ENCODE results near the gene ZNF844. TPM values are rescaled to one million over a fixed set of nuclear protein-coding genes. Genes with fewer than 3 reads are reported as not detected.
"Not testable (repeated sequence)": the region's sequence is repeated elsewhere in the genome, so short reads cannot be mapped to it uniquely, and the experiment has no call there.

The ZNF844 gene
- polyA plus RNA-seq, 1 donor (not counting 4 experiments of a cell fraction or from before 2014, with no cell fraction given): 0.88 TPM

- peaks cover 16% of the 10 kb centered on the region for H3K9me3 ChIP-seq (ENCODE audit: control insufficient read depth, low read depth, low read length)
- no peak overlapping the region for H2AFZ ChIP-seq (ENCODE audit: control insufficient read depth, low read length)
- dilution Hi-C loops (cut with MboI; ENCODE audit: extremely low pct_ligation_motif_present, low sequenced_read_pairs): no loop called here
- no peak overlapping the region for H3K4me3 ChIP-seq (ENCODE audit: control insufficient read depth in 2 of 3, extremely low read depth in 1 of 3, insufficient read depth in 2 of 3, low read depth in 1 of 3, low read length in 3 of 3)
- FAIRE-seq (no peak), DNase-seq (ENCODE audit: low read depth, low spot score) (no peak)
- TF ChIP-seq EZH2 (IDR thresholded peaks at IDR 0.05; ENCODE audit: low read length) (no peak), CTCF (optimal IDR thresholded peaks at IDR 0.05 in 1 of 3, IDR thresholded peaks at IDR 0.05 in 1 of 3, conservative IDR thresholded peaks at IDR 0.05 in 1 of 3; ENCODE audit: extremely low read depth in 1 of 3, insufficient read depth in 2 of 3, low read length in 3 of 3) (no peak)
- H3K9me1 ChIP-seq (ENCODE audit: control insufficient read depth, extremely low read depth, insufficient read depth, low read length): no peaks in the 10 kb centered on the region
- no peak overlapping the region for H3K27ac ChIP-seq (ENCODE audit: control insufficient read depth, insufficient read depth, low read length)
- no peaks in the 10 kb centered on the region for H3K79me2 ChIP-seq (ENCODE audit: control insufficient read depth, insufficient read depth, low read length)
- no peaks in the 10 kb centered on the region for H3K27me3 ChIP-seq (ENCODE audit: control insufficient read depth, extremely low read depth, insufficient read depth, low read length)
- no peak overlapping the region for H3K4me2 ChIP-seq (ENCODE audit: control insufficient read depth, extremely low read depth, insufficient read depth, low read depth, low read length)
- no peak overlapping the region for H3K9ac ChIP-seq (ENCODE audit: control insufficient read depth, extremely low read depth, insufficient read depth, low read length)
- no peaks in the 10 kb centered on the region for H4K20me1 ChIP-seq (ENCODE audit: control insufficient read depth, extremely low read depth, insufficient read depth, low read length)
- H3K4me1 ChIP-seq (ENCODE audit: control insufficient read depth, extremely low read depth, insufficient read depth, low read length): no peaks in the 10 kb centered on the region
- peaks cover 0 to 3% of the 10 kb centered on the region in 2 experiments for H3K36me3 ChIP-seq (ENCODE audit: control insufficient read depth in 2 of 2, extremely low read depth in 1 of 2, insufficient read depth in 2 of 2, low read length in 2 of 2)
Observed at GRCh38 chr19:12075538-12076139, 11.1 kb downstream of the ZNF844 start.

GRCh38 chr19:12076331-12076730, 11.8 kb downstream of the ZNF844 start:
- dilution Hi-C loops (cut with MboI; ENCODE audit: extremely low pct_ligation_motif_present, low sequenced_read_pairs); H3K27ac ChIP-seq (ENCODE audit: control insufficient read depth, insufficient read depth, low read length); H3K4me2 ChIP-seq (ENCODE audit: control insufficient read depth, extremely low read depth, insufficient read depth, low read depth, low read length); H2AFZ ChIP-seq (ENCODE audit: control insufficient read depth, low read length); FAIRE-seq; H3K4me1 ChIP-seq (ENCODE audit: control insufficient read depth, extremely low read depth, insufficient read depth, low read length); H3K79me2 ChIP-seq (ENCODE audit: control insufficient read depth, insufficient read depth, low read length); H3K36me3 ChIP-seq (ENCODE audit: control insufficient read depth in 2 of 2, extremely low read depth in 1 of 2, insufficient read depth in 2 of 2, low read length in 2 of 2); H3K4me3 ChIP-seq (ENCODE audit: control insufficient read depth in 2 of 3, extremely low read depth in 1 of 3, insufficient read depth in 2 of 3, low read depth in 1 of 3, low read length in 3 of 3); DNase-seq (ENCODE audit: low read depth, low spot score); H3K9ac ChIP-seq (ENCODE audit: control insufficient read depth, extremely low read depth, insufficient read depth, low read length); H3K27me3 ChIP-seq (ENCODE audit: control insufficient read depth, extremely low read depth, insufficient read depth, low read length); H3K9me1 ChIP-seq (ENCODE audit: control insufficient read depth, extremely low read depth, insufficient read depth, low read length); H4K20me1 ChIP-seq (ENCODE audit: control insufficient read depth, extremely low read depth, insufficient read depth, low read length): not testable (repeated sequence)
- peaks cover 16% of the 10 kb centered on the region for H3K9me3 ChIP-seq (ENCODE audit: control insufficient read depth, low read depth, low read length)

GRCh38 chr19:12077375-12077774, 12.8 kb downstream of the ZNF844 start:
- no peak overlapping the region for H3K4me2 ChIP-seq (ENCODE audit: control insufficient read depth, extremely low read depth, insufficient read depth, low read depth, low read length)
- TF ChIP-seq EZH2 (IDR thresholded peaks at IDR 0.05; ENCODE audit: low read length) (no peak), CTCF (optimal IDR thresholded peaks at IDR 0.05 in 1 of 3, IDR thresholded peaks at IDR 0.05 in 1 of 3, conservative IDR thresholded peaks at IDR 0.05 in 1 of 3; ENCODE audit: extremely low read depth in 1 of 3, insufficient read depth in 2 of 3, low read length in 3 of 3) (no peak)
- no peaks in the 10 kb centered on the region for H3K27me3 ChIP-seq (ENCODE audit: control insufficient read depth, extremely low read depth, insufficient read depth, low read length)
- no peak overlapping the region for H3K27ac ChIP-seq (ENCODE audit: control insufficient read depth, insufficient read depth, low read length)
- FAIRE-seq (no peak), DNase-seq (ENCODE audit: low read depth, low spot score) (no peak)
- no peak overlapping the region for H3K9ac ChIP-seq (ENCODE audit: control insufficient read depth, extremely low read depth, insufficient read depth, low read length)
- peaks cover 16% of the 10 kb centered on the region for H3K9me3 ChIP-seq (ENCODE audit: control insufficient read depth, low read depth, low read length)
- no peak overlapping the region for H3K4me3 ChIP-seq (ENCODE audit: control insufficient read depth in 2 of 3, extremely low read depth in 1 of 3, insufficient read depth in 2 of 3, low read depth in 1 of 3, low read length in 3 of 3)
- dilution Hi-C loops (cut with MboI; ENCODE audit: extremely low pct_ligation_motif_present, low sequenced_read_pairs): no loop called here
- H4K20me1 ChIP-seq (ENCODE audit: control insufficient read depth, extremely low read depth, insufficient read depth, low read length): no peaks in the 10 kb centered on the region
- H3K36me3 ChIP-seq (ENCODE audit: control insufficient read depth in 2 of 2, extremely low read depth in 1 of 2, insufficient read depth in 2 of 2, low read length in 2 of 2): peaks cover 0 to 3% of the 10 kb centered on the region in 2 experiments
- H3K79me2 ChIP-seq (ENCODE audit: control insufficient read depth, insufficient read depth, low read length): no peaks in the 10 kb centered on the region
- H2AFZ ChIP-seq (ENCODE audit: control insufficient read depth, low read length): no peak overlapping the region
- no peaks in the 10 kb centered on the region for H3K9me1 ChIP-seq (ENCODE audit: control insufficient read depth, extremely low read depth, insufficient read depth, low read length)
- H3K4me1 ChIP-seq (ENCODE audit: control insufficient read depth, extremely low read depth, insufficient read depth, low read length): no peaks in the 10 kb centered on the region

GRCh38 chr19:12083336-12083735, 18.8 kb downstream of the ZNF844 start:
- H3K27ac ChIP-seq (ENCODE audit: control insufficient read depth, insufficient read depth, low read length); H2AFZ ChIP-seq (ENCODE audit: control insufficient read depth, low read length); FAIRE-seq; H3K4me3 ChIP-seq (ENCODE audit: control insufficient read depth in 2 of 3, extremely low read depth in 1 of 3, insufficient read depth in 2 of 3, low read depth in 1 of 3, low read length in 3 of 3); H3K9ac ChIP-seq (ENCODE audit: control insufficient read depth, extremely low read depth, insufficient read depth, low read length); H3K36me3 ChIP-seq (ENCODE audit: control insufficient read depth in 2 of 2, extremely low read depth in 1 of 2, insufficient read depth in 2 of 2, low read length in 2 of 2); H3K79me2 ChIP-seq (ENCODE audit: control insufficient read depth, insufficient read depth, low read length); H3K27me3 ChIP-seq (ENCODE audit: control insufficient read depth, extremely low read depth, insufficient read depth, low read length); H3K4me1 ChIP-seq (ENCODE audit: control insufficient read depth, extremely low read depth, insufficient read depth, low read length); DNase-seq (ENCODE audit: low read depth, low spot score); H4K20me1 ChIP-seq (ENCODE audit: control insufficient read depth, extremely low read depth, insufficient read depth, low read length); H3K9me1 ChIP-seq (ENCODE audit: control insufficient read depth, extremely low read depth, insufficient read depth, low read length); H3K4me2 ChIP-seq (ENCODE audit: control insufficient read depth, extremely low read depth, insufficient read depth, low read depth, low read length); H3K9me3 ChIP-seq (ENCODE audit: control insufficient read depth, low read depth, low read length); dilution Hi-C loops (cut with MboI; ENCODE audit: extremely low pct_ligation_motif_present, low sequenced_read_pairs): not testable (repeated sequence)
